ENCODE results near the gene DRGX.

GRCh38 chr10:49426490-49427360 lies 30.8 kb upstream of the DRGX start:
- TF ChIP-seq POGK (CRISPR knock-in tag; conservative IDR thresholded peaks at IDR 0.05) (no peak), MIER3 (CRISPR knock-in tag; IDR thresholded peaks at IDR 0.05; ENCODE audit: borderline replicate concordance) (no peak), POLR2AphosphoS5 (IDR thresholded peaks at IDR 0.05; ENCODE audit: low read depth, low read length) (no peak), RAD21 (CRISPR knock-in tag; IDR thresholded peaks at IDR 0.05) (no peak), KLF16 (CRISPR knock-in tag; IDR thresholded peaks at IDR 0.05) (no peak), ZNF121 (CRISPR knock-in tag; IDR thresholded peaks at IDR 0.05) (no peak)
- TF ChIP-seq, protein P1, sequence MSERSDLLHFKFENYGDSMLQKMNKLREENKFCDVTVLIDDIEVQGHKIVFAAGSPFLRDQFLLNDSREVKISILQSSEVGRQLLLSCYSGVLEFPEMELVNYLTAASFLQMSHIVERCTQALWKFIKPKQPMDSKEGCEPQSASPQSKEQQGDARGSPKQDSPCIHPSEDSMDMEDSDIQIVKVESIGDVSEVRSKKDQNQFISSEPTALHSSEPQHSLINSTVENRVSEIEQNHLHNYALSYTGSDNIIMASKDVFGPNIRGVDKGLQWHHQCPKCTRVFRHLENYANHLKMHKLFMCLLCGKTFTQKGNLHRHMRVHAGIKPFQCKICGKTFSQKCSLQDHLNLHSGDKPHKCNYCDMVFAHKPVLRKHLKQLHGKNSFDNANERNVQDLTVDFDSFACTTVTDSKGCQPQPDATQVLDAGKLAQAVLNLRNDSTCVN (CRISPR knock-in tag; IDR thresholded peaks at IDR 0.05; ENCODE audit: borderline replicate concordance), result no peak
- TF ChIP-seq, protein P2, sequence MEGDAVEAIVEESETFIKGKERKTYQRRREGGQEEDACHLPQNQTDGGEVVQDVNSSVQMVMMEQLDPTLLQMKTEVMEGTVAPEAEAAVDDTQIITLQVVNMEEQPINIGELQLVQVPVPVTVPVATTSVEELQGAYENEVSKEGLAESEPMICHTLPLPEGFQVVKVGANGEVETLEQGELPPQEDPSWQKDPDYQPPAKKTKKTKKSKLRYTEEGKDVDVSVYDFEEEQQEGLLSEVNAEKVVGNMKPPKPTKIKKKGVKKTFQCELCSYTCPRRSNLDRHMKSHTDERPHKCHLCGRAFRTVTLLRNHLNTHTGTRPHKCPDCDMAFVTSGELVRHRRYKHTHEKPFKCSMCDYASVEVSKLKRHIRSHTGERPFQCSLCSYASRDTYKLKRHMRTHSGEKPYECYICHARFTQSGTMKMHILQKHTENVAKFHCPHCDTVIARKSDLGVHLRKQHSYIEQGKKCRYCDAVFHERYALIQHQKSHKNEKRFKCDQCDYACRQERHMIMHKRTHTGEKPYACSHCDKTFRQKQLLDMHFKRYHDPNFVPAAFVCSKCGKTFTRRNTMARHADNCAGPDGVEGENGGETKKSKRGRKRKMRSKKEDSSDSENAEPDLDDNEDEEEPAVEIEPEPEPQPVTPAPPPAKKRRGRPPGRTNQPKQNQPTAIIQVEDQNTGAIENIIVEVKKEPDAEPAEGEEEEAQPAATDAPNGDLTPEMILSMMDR (CRISPR knock-in tag; IDR thresholded peaks at IDR 0.05), result no peak

Measured in HepG2 (cell line).